ENCODE results near the gene MLYCD. TPM values are rescaled to one million over a fixed set of nuclear protein-coding genes. Genes with fewer than 3 reads are reported as not detected.
"Not testable (repeated sequence)": the region's sequence is repeated elsewhere in the genome, so short reads cannot be mapped to it uniquely, and the experiment has no call there.

MLYCD gene
- total RNA-seq, 1 donor = 2.9 TPM

- peaks cover 9% of the 10 kb centered on the region for H3K4me1 ChIP-seq (ENCODE audit: insufficient read depth, low read length)
- H3K27me3 ChIP-seq (ENCODE audit: insufficient read depth, low read length) = no peaks in the 10 kb centered on the region
- H3K4me3 ChIP-seq (ENCODE audit: low read length) = no peak overlapping the region
- H3K9me3 ChIP-seq (ENCODE audit: low read depth, low read length) = no peaks in the 10 kb centered on the region
These were observed 39.3 kb downstream of the MLYCD start for GRCh38 chr16:83937922-83938885.

- Histone ChIP-seq H3K4me1 (ENCODE audit: insufficient read depth, low read length) (peaks cover 9% of the 10 kb centered on the region), H3K9me3 (ENCODE audit: low read depth, low read length) (no peaks in the 10 kb centered on the region), H3K4me3 (ENCODE audit: low read length) (no peak overlapping the region), H3K27me3 (ENCODE audit: insufficient read depth, low read length) (no peaks in the 10 kb centered on the region)
These were observed 40.4 kb downstream of the MLYCD start for GRCh38 chr16:83939266-83939855.

- Histone ChIP-seq H3K9me3 (ENCODE audit: low read depth, low read length) (no peaks in the 10 kb centered on the region), H3K4me3 (ENCODE audit: low read length) (no peak overlapping the region), H3K4me1 (ENCODE audit: insufficient read depth, low read length) (peaks cover 9% of the 10 kb centered on the region), H3K27me3 (ENCODE audit: insufficient read depth, low read length) (no peaks in the 10 kb centered on the region)
These were observed 41.2 kb downstream of the MLYCD start for GRCh38 chr16:83940119-83940518.

GRCh38 chr16:83940630-83941378, 41.9 kb downstream of the MLYCD start:
- no peak overlapping the region for H3K4me3 ChIP-seq (ENCODE audit: low read length)

GRCh38 chr16:83941546-83941945, 42.6 kb downstream of the MLYCD start:
- H3K4me1 ChIP-seq (ENCODE audit: insufficient read depth, low read length); H3K4me3 ChIP-seq (ENCODE audit: low read length); H3K27me3 ChIP-seq (ENCODE audit: insufficient read depth, low read length); H3K9me3 ChIP-seq (ENCODE audit: low read depth, low read length): not testable (repeated sequence)

More at GRCh38 chr16:83940630-83941378, 41.9 kb downstream of the MLYCD start:
- Histone ChIP-seq H3K27me3 (ENCODE audit: insufficient read depth, low read length) (no peaks in the 10 kb centered on the region), H3K9me3 (ENCODE audit: low read depth, low read length) (no peaks in the 10 kb centered on the region), H3K4me1 (ENCODE audit: insufficient read depth, low read length) (peaks cover 9% of the 10 kb centered on the region)

GRCh38 chr16:83942074-83942473, 43.2 kb downstream of the MLYCD start:
- no peak overlapping the region for H3K4me3 ChIP-seq (ENCODE audit: low read length)
- no peaks in the 10 kb centered on the region for H3K9me3 ChIP-seq (ENCODE audit: low read depth, low read length)
- peaks cover 9% of the 10 kb centered on the region for H3K4me1 ChIP-seq (ENCODE audit: insufficient read depth, low read length)
- no peaks in the 10 kb centered on the region for H3K27me3 ChIP-seq (ENCODE audit: insufficient read depth, low read length)

- no peaks in the 10 kb centered on the region for H3K9me3 ChIP-seq (ENCODE audit: low read depth, low read length)
- no peaks in the 10 kb centered on the region for H3K27me3 ChIP-seq (ENCODE audit: insufficient read depth, low read length)
- no peak overlapping the region for H3K4me3 ChIP-seq (ENCODE audit: low read length)
- H3K4me1 ChIP-seq (ENCODE audit: insufficient read depth, low read length) = peaks cover 9% of the 10 kb centered on the region
These were observed 44.0 kb downstream of the MLYCD start for GRCh38 chr16:83942815-83943515.

- H3K9me3 ChIP-seq (ENCODE audit: low read depth, low read length) = no peaks in the 10 kb centered on the region
- no peak overlapping the region for H3K4me3 ChIP-seq (ENCODE audit: low read length)
- peaks cover 9% of the 10 kb centered on the region for H3K4me1 ChIP-seq (ENCODE audit: insufficient read depth, low read length)
- no peaks in the 10 kb centered on the region for H3K27me3 ChIP-seq (ENCODE audit: insufficient read depth, low read length)
These were observed 44.7 kb downstream of the MLYCD start for GRCh38 chr16:83943516-83944050.

GRCh38 chr16:83945587-83945986, 46.7 kb downstream of the MLYCD start:
- no peaks in the 10 kb centered on the region for H3K4me1 ChIP-seq (ENCODE audit: insufficient read depth, low read length)
- no peaks in the 10 kb centered on the region for H3K9me3 ChIP-seq (ENCODE audit: low read depth, low read length)
- no peaks in the 10 kb centered on the region for H3K27me3 ChIP-seq (ENCODE audit: insufficient read depth, low read length)
- H3K4me3 ChIP-seq (ENCODE audit: low read length) = no peak overlapping the region

GRCh38 chr16:83946154-83946780, 47.4 kb downstream of the MLYCD start:
- Histone ChIP-seq H3K9me3 (ENCODE audit: low read depth, low read length) (no peaks in the 10 kb centered on the region), H3K27me3 (ENCODE audit: insufficient read depth, low read length) (no peaks in the 10 kb centered on the region), H3K4me3 (ENCODE audit: low read length) (no peak overlapping the region), H3K4me1 (ENCODE audit: insufficient read depth, low read length) (no peaks in the 10 kb centered on the region)

GRCh38 chr16:83946781-83947566, 48.1 kb downstream of the MLYCD start:
- Histone ChIP-seq H3K9me3 (ENCODE audit: low read depth, low read length) (no peaks in the 10 kb centered on the region), H3K27me3 (ENCODE audit: insufficient read depth, low read length) (no peaks in the 10 kb centered on the region), H3K4me3 (ENCODE audit: low read length) (no peak overlapping the region), H3K4me1 (ENCODE audit: insufficient read depth, low read length) (no peaks in the 10 kb centered on the region)

- Histone ChIP-seq H3K9me3 (ENCODE audit: low read depth, low read length) (no peaks in the 10 kb centered on the region), H3K4me3 (ENCODE audit: low read length) (no peak overlapping the region), H3K27me3 (ENCODE audit: insufficient read depth, low read length) (no peaks in the 10 kb centered on the region), H3K4me1 (ENCODE audit: insufficient read depth, low read length) (peaks cover 4% of the 10 kb centered on the region)
These were observed 48.8 kb downstream of the MLYCD start for GRCh38 chr16:83947642-83948234.

All from mononuclear cell (primary cell).